HG02981 (cell line): Measurements from ENCODE around the gene PBXIP1.

Source experiments
- ATAC-seq: cut with Tn5 transposase; IDR thresholded peaks from one replicate; pipeline ENCODE4 v1.9.1; 2021; ENCODE audit warnings: mild to moderate bottlenecking, moderate library complexity; ENCODE audit not compliant: unreplicated experiment

Gene PBXIP1

DNA sequence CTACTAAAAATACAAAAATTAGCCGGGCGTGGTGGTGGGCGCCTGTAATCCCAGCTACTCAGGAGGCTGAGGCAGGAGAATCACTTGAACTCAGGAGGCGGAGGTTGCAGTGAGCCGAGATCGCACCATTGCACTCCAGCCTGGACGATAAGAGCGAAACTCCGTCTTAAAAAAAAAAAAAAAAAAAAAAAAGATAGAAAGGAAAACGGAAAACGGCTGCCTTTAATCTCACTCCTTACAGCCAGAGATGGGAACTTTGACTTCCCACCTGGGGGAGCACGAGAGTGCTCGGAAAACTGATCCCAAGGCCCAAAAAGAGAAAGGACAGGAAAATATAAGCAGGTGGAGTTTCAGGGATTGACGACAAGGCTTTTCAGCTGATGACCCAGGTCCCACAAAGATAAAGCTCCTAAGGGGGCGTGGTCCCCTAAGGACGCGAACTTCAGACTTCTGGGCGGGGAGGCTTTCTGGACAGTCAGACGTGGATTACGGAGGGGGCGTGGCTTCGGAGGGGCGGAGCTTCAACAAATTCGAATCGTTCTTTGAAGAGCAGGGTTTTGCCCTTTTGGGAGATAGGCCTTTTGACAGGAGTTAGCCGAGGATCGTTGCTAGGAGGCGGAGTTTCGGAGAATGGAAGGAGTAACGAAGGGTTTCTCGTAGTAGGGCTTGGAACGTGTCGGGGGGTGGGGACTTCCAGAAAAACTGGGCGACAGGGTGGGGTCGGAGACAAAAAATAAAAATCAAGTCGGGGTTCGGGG, 17.6 kb upstream of the PBXIP1 start:
- ATAC-seq: peak; percentile 18

DNA sequence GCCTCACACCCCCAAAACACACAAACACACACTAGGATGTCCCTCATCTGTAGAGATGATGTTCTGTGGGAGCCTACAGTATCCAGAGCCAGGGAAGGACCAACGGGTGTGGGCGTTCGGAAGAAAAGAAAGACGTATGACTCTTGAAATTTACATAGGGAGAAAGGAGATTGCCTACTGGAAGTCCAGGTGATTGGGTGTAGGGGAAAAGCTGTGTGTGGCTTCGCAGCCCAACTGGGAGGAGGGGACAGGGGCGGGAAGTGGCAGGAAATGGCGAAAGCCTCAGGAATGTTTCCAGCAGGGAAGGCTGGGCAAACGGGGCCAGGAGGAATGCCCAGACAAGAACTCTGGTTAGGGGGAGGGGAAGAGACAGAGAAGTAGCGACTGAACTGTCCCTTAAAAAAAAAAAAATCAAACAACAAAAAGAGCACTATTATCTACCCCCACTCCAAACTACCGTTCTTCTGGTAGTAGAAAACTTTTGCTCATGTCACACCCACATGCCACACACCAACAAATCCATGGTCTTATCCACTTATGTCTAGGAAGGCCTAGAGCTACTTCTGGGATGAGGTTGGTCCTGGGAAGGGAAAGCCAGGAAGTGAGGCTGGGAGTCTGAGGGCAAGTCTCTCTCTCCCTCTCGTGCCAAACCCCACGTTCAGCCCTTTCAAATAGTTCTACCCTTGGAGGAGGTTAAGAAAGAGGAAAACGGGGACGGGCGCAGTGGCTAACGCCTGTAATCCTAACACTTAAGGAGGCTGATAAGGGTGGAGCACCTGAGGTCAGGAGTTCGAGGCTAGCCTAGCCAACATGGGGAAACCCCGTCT, 16.8 kb upstream of the PBXIP1 start:
- ATAC-seq: no peak

DNA sequence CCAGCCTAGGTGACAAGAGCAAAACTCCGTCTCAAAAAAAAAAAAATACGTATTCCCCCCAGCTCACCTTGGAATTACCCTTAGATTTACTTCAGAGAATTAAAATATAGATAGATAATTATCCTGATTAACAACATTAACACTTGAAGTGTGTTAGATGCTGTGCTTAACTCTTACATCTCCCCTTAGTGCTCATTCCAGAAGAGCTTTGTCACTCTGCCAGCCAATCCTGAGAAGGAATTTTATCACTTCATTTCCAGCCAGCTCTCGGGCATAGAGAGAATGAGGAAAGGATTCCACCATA, 16.3 kb upstream of the PBXIP1 start:
- no peak for ATAC-seq

DNA sequence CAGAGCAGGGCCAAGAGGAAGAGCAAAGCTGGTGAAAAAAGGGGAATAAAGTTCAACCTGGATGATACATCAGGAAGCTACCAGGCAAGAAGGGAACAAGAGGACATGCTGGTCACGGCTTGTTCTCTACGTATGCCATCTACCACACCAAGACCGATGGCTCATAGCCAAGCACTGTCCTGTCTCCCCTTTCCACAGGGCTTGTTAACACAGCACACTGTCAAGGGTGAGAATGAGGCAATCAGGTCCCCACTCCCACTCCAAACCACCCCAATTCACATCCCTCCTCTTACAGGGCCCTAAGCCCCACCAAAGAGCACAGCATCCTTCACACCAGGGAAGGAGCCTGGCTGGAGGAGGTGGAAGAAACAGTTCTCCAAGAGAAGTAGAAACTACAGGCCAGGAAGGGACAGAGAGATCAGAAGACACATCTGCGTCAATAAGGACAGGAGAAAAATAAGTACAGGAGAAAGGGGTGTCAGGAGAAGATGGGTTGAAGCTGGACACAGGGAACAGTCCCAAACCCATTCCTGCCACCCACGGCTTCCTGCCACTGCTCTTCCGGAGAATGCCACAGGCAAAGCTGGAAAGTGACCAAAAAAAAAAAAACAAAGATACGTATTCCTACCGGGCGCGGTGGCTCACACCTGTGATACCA, 15.6 kb upstream of the PBXIP1 start:
- no peak for ATAC-seq

DNA sequence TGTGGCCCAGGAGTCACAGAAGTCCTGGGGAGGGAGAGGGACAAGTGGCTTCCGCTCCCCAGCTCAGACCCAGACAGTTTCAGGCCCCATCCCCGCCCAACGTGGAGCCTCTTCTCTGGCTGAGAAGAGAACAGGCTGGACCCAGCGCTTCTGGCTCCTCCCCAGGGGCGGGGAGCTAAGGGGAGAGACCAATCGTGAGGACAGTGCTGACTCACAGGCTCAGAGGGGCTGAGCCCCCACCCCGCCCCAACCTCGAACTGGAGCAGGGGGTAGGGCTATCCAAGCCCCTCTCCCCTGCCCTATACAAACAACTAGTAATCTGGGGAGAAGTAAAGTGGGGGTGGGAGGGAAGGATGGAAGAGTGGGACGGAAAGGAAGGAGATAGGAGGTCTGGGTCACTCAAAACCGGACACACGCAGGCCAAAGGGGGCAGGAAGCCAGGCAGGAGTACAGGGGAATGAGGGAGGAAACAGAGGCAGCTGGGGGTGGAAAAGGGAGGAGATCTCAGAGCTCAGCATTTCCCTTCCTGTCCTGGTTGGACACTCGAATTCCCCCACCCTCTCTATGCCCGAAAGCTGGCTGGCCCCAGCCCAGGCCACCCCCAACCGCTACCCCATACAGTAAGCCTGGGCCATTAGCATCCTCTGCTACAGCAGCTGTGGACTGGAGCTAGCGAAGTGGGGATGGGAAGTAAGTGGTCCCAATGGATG, 14.9 kb upstream of the PBXIP1 start, which contains the start of gene SHC1:
Gene SHC1 (minus strand): TSS at position 117 of the 710 bp plus-strand sequence. CDS start 221 bp downstream, outside the sequence.
- ATAC-seq: no peak

DNA sequence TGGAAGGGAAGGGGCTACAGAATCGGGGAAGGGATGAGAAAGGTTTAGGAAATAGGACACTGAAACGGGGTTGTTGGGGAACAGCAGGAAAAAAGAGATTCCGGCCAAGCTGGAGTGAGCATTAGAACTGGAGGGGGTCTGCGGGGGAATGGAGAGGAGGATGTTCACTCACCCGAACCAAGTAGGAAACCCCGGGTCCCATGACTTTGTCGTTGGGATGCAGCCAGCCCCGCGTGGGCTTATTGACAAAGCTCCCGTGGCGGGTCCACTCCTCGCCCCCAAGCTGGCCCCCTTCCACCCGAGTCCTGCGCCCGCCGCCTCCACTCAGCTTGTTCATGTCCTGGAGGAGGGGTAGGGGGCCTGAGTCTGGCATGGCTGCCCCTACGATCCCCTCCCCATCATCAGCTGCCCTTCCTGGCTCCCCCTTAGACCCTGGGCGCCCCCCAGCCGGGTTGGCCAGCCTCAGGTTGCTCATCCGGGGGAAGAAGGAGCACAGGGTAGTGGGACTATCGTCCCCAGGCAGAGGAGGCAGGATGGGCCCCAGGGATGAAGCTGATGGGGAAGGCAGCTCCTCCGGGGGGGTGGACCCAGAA, 14.1 kb upstream of the PBXIP1 start:
- no peak for ATAC-seq

DNA sequence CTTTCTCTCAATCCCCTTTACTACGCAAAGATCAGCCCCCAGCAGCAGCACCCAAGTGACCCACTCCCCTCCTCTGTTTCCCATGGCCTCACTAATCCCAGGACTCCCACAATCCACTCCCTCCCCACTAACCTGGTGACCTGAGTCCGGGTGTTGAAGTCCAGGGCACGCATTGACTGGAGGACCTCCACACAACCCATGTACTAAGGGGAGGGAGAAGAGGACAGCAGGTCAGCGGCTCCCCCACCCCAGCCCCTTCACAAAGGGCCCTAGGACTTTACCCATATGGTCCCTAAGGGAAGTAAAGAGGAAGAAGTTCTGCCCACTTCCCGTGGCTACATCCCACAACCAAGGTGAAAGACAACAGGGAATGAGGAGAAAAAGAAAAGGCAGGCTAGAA, 13.3 kb upstream of the PBXIP1 start:
- ATAC-seq: no peak

DNA sequence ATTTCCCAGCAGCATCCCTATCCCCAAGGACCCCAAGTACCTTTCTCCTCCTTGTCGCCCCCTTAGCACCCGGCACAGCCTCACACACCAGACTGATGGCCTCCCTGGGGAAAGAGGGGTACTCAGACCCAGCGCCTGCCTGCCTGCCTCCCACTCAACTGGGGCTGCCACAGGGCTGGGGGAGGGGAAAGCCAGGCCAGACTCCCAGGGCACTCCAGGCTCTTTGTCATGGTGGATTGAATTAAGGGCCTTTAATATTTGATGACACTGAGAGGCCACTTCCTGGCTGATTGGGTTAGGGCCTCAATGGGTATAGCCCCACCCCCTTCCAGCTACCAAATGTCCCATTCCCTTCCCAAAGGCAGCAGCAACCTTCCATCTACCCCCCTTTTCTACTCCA, 12.8 kb upstream of the PBXIP1 start:
- no peak for ATAC-seq

DNA sequence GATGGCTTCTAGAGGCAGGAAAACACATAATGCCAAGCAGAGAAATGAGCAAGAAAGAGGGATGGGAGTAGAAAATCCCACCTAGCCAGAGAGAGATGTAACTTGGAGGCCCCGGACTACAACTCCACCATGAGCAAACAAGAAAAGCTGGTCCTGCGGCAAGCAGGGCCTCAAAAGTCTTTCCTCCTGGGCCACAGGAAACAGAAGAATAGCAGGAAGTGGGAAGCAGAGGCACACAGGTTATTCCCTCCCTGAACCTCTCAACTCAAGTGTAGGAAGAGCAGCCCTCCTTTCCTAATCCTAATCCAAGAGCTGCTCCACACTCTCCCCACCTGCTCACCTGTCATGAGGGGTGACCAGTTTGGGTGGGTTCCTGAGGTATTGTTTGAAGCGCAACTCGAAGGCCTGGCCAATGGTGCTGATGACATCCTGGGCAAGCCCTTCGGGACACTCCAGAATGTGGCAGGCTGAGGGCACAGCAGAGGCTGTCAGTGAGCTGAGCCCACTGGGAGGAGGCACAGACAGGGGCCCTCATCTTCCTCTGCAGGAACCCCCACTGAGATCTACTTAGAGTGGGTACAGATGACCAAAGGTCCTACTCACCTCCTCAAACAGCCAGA, 11.5 kb upstream of the PBXIP1 start:
- ATAC-seq: no peak

DNA sequence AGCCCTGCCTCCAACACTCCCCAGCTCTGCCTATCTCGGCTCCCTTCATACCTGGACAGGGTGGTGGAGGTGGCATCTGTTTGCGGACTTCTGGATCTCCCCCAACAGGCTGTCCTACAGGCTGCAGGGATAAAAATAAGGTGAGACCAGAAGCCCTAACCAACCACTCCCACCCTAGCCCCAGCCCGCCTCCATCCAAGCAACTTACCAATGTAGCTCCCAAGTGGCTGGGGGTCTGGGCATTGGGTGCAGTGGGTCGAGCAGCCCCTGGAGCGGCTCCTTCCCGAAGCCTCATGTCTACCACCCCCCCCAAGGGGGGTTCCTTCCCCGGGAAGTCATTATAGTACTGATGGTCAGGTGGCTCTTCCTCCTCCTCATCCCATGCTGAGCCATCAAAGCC, 10.2 kb upstream of the PBXIP1 start:
- no peak for ATAC-seq

DNA sequence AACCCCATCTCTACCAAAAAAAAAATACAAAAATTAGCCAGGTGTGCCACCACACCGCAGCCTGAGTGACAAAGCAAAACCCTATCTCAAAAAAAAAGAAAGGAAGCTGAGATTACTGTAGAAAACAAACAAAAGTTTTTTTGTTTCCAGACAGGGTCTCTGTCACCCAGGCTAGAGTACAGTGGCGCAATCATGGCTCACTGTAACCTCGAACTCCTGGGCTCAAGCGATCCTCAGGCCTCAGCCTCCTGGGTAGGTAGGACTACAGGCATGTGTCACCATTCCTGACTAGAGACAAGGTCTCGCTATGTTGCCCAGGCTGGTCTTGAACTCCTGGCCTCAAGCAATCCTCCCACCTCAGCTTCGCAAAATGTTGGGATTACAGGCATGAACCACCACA, 8.5 kb upstream of the PBXIP1 start:
- no peak for ATAC-seq

DNA sequence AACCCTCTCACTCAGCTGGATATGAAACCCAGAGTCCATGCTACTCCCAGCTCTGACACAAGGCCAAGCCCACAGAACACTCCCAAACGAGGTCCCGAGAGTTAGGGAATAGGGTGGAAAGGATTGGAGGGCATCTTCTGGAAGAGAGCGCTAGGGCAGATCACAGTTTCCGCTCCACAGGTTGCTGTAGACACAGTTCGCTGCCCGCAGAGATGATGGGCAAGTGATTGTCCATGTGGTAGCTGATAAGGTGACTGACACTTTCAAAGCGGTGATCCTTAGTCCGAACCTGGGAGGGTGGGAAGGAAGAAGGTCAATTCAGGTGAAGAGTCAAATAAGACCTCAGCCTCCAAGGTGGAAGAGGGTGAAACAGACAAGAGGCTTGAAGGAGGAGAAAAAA, 7.7 kb upstream of the PBXIP1 start:
- ATAC-seq: no peak

DNA sequence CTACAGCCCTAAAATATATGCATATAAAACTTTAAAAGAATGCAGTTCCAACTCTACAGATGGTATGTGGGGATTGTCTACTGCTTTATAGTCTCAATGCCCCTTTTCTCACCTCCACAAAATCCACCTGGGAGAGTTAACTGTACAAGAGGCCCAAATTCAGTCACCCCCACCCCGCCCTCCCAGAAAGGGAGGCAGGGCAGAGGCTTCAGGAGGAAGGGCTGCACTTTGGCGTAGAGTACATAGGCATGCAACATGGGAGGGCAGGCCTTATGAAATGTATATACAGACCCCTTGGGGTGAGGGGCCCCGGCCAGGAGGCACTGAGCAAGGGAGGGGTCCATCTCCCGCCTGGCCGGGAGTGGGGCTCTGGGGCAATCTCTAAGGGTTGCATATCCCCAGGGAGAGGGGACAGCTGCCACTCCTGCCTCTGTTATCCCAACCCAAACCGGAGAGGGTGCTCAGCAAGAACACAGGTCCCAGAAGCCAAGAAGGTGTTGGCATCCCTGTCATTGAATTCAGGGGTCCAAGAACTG, 7.0 kb upstream of the PBXIP1 start:
- no peak for ATAC-seq

DNA sequence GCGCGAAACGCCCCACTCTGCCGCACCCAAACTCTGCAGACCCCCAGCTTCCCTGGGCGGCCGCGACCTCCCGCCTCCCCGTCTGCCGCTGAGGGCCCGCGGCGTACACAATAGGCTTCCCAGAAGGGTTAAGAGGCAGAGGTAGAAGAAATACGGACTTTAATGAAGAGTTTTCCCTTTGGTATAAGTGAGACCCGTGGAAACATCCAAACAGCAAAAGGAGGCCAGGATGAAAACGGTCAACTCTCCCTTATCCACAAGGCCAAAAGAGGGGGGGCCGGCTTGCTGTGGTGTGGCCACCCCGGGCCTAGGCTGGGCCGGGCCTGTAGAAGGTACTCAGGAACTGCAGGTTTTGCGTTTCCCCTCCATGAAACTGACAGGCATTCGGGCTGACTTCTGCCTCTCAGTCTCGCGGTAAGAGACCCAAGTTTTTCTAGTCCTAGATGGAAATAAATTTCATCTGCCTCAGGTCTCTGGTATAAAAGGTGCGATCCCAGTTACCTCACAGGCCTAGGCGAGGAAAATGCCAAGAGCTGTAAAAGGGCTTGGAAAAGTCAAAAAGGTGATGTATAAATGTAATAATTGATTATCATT, 6.4 kb upstream of the PBXIP1 start:
- no peak for ATAC-seq

DNA sequence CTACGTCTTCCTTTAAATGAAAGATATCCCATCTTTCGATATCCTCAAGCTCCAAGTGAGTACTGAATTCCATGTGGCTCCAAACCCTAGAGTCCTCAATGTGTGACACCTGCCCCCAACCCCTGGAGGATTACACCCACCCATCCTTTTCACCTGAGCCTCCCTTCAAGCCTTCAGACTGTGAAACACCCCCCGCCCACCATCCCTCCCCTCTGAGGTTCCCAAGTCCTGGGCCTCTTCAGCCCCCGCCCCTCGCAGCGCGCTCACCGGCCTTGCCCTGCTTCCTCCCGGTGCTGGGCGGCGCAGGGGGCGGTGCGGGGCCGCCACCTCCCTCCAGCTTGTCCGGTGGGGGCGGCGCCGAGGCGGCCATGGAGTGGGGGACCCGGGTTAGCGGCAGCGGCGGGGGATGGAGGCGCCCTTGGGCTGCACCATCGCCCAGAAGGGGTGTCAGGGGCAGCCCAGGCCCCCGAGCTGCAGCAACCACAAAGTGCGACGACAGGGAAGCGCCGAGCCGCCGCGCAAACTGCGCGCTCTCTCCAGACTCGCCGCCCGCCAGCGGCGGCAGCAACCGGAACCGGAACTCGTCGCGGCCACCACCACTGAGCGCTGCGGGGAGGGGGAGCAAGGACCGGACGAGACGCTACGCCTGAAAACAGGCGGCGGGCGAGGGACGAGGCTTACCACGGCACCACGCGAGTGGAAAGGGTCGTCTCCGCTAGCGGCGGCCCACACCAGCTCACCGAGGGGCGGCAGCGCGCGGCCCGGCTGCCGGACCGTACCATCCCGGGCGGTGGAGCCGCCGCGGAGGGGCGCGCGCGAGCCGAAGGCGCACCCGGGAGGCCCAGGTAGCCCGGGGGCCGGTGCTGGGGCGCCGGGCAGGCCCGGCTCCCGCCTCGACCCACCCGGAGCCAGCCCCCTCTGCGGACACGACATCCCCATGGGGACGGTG, 5.6 kb upstream of the PBXIP1 start, which contains the start of gene PYGO2:
Gene PYGO2 (minus strand): TSS at position 576 of the 949 bp plus-strand sequence. CDS start 206 bp downstream, at position 370.
- ATAC-seq: peak; percentile 63

DNA sequence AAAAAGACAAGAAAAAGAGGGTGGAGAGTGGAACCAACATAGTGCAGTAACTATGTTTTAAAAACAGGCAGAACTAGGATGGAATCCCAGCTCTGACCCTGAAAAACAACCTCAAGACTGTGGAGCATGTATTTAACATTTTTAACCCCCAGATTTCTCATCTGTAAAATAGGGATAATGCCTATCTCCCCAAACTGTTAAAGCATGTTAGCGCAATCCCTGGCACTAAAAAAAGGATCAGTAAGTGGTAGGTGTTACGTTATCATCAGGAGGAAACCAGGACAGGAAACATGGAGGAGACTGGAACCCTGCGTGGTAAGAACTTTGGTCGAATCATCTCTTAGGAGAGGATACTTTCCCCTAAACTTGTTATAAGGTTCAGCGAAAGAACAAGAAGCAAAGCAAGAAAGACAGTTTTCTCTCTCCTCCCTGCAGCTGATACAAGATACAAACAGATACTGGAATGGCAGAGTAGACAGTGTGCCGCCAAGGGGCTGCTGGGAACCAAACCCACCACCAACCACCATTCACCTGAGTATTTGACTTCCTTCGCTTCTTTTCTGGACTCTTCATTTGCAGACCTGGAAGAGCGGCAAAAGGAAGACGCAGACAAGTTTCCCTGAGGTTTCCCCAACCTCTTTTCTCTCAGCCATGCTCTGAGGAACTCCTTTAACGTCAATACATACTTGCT, 4.7 kb upstream of the PBXIP1 start:
- ATAC-seq: no peak

DNA sequence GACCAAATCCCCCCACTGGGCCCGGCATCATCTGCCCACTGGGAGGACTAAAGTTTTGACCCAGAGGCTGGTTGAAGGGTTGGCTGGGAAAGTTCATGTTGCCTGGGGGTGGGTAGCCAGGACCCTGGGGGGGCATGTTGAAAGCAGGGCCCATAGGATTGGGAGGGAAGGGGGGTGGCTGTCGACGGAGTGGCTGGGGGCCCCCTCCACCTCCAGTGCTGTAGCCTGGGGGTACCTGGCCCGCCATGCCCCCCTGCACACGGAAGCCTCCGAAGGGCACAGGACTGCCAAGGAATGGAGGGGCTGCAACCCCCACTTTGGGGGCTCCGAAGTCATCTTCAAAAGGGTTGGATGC, 3.5 kb upstream of the PBXIP1 start:
- no peak for ATAC-seq
